Middle frontal gyrus (tissue), 1 donor: ENCODE measurements around the gene YKT6.

Source experiments
- DNase-seq: peaks from one replicate; pipeline ENCODE4 v3.0.0-alpha.2; 2015; ENCODE audit warnings: low spot score; ENCODE audit errors: extremely low spot score

Gene YKT6

GRCh38 chr7:44258865-44259546 is 58.2 kb downstream of the YKT6 start:
- no peak for DNase-seq

GRCh38 chr7:44259547-44260457 is 59.0 kb downstream of the YKT6 start:
- DNase-seq, result no peak

- no peak for DNase-seq
Observed at GRCh38 chr7:44261240-44261639, 60.5 kb downstream of the YKT6 start.

- DNase-seq, result no peak
Observed at GRCh38 chr7:44262031-44262430, 61.3 kb downstream of the YKT6 start.

GRCh38 chr7:44263326-44264082 is 62.7 kb downstream of the YKT6 start:
- DNase-seq, result no peak
